ACC112 (cell line): Measurements from ENCODE around the gene GABRR1.
A peak's percentile ranks its signal among the peaks of the same experiment; 100 is the strongest.
"Not testable (repeated sequence)": the region's sequence is repeated elsewhere in the genome, so short reads cannot be mapped to it uniquely, and the experiment has no call there.

Experiments
- H2AFZ ChIP-seq: fragments of 200-600 bp; sonication (generic); one replicate; pipeline ENCODE4 v1.6.0; 2017; ENCODE audit warnings: antibody characterized with exemption, low read length; ENCODE audit not compliant: unreplicated experiment
- H3K27ac ChIP-seq: fragments of 200-600 bp; sonication (generic); 2 replicates; pipeline ENCODE4 v1.5.1; 2014; ENCODE audit warnings: low read depth, mild to moderate bottlenecking, antibody characterized with exemption, low read length, moderate library complexity
- H3K27me3 ChIP-seq: fragments of 200-600 bp; sonication (generic); 2 replicates; pipeline ENCODE4 v1.6.1; 2014; ENCODE audit warnings: mild to moderate bottlenecking, antibody characterized with exemption, low read length, moderate library complexity, mixed read lengths; ENCODE audit not compliant: insufficient read depth
- H3K36me3 ChIP-seq: fragments of 200-600 bp; sonication (generic); 2 replicates; pipeline ENCODE4 v1.6.1; 2016; ENCODE audit warnings: mild to moderate bottlenecking, antibody characterized with exemption, low read length, moderate library complexity, mixed read lengths; ENCODE audit not compliant: insufficient read depth
- H3K4me1 ChIP-seq: fragments of 200-600 bp; sonication (generic); one replicate; pipeline ENCODE4 v1.6.1; 2016; ENCODE audit warnings: low read length, mixed read lengths; ENCODE audit not compliant: insufficient read depth, unreplicated experiment, control insufficient read depth
- H3K4me3 ChIP-seq: fragments of 200-600 bp; sonication (generic); 2 replicates; pipeline ENCODE4 v1.5.1; 2014; ENCODE audit warnings: mild to moderate bottlenecking, low read depth, low read length
- H3K79me2 ChIP-seq: fragments of 200-600 bp; sonication (generic); one replicate; pipeline ENCODE4 v1.6.0; 2016; ENCODE audit warnings: low read length; ENCODE audit not compliant: control insufficient read depth, unreplicated experiment, insufficient read depth

Gene GABRR1

GRCh38 chr6:89251170-89251569 lies 34.0 kb upstream of the GABRR1 start:
- H3K36me3 ChIP-seq, result no peaks in the 10 kb centered on the region
- H2AFZ ChIP-seq, result no peak overlapping the region
- peaks cover 51% of the 10 kb centered on the region for H3K27me3 ChIP-seq
- no peak overlapping the region for H3K4me3 ChIP-seq
- H3K79me2 ChIP-seq, result no peaks in the 10 kb centered on the region
- H3K27ac ChIP-seq, result no peak overlapping the region
- no peaks in the 10 kb centered on the region for H3K4me1 ChIP-seq

- Histone ChIP-seq H3K79me2 (no peaks in the 10 kb centered on the region), H2AFZ (no peak overlapping the region), H3K27ac (no peak overlapping the region), H3K27me3 (peaks cover 60% of the 10 kb centered on the region), H3K36me3 (no peaks in the 10 kb centered on the region), H3K4me1 (no peaks in the 10 kb centered on the region), H3K4me3 (no peak overlapping the region)
These were observed 33.1 kb upstream of the GABRR1 start for GRCh38 chr6:89250239-89250638.

GRCh38 chr6:89244241-89244985 lies 27.3 kb upstream of the GABRR1 start:
- no peak overlapping the region for H3K27ac ChIP-seq
- no peaks in the 10 kb centered on the region for H3K36me3 ChIP-seq
- no peak overlapping the region for H2AFZ ChIP-seq
- H3K27me3 ChIP-seq, result peaks cover 62% of the 10 kb centered on the region
- no peaks in the 10 kb centered on the region for H3K79me2 ChIP-seq
- no peak overlapping the region for H3K4me3 ChIP-seq
- H3K4me1 ChIP-seq, result no peaks in the 10 kb centered on the region

GRCh38 chr6:89243331-89243629 lies 26.1 kb upstream of the GABRR1 start:
- H3K27me3 ChIP-seq, result peaks cover 62% of the 10 kb centered on the region
- no peak overlapping the region for H2AFZ ChIP-seq
- H3K27ac ChIP-seq, result no peak overlapping the region
- no peaks in the 10 kb centered on the region for H3K4me1 ChIP-seq
- H3K36me3 ChIP-seq, result no peaks in the 10 kb centered on the region
- no peaks in the 10 kb centered on the region for H3K79me2 ChIP-seq
- no peak overlapping the region for H3K4me3 ChIP-seq

- Histone ChIP-seq H3K27ac (no peak overlapping the region), H3K79me2 (no peaks in the 10 kb centered on the region)
These were observed 25.6 kb upstream of the GABRR1 start for GRCh38 chr6:89242574-89243330.

GRCh38 chr6:89239338-89239737 lies 22.2 kb upstream of the GABRR1 start:
- Histone ChIP-seq H3K4me1 (no peaks in the 10 kb centered on the region), H3K27me3 (peaks cover 54% of the 10 kb centered on the region), H2AFZ (no peak overlapping the region), H3K4me3 (no peak overlapping the region), H3K79me2 (no peaks in the 10 kb centered on the region), H3K36me3 (no peaks in the 10 kb centered on the region), H3K27ac (no peak overlapping the region)

More at GRCh38 chr6:89242574-89243330, 25.6 kb upstream of the GABRR1 start:
- H3K27me3 ChIP-seq, result peaks cover 63% of the 10 kb centered on the region
- no peak overlapping the region for H3K4me3 ChIP-seq
- H3K36me3 ChIP-seq, result no peaks in the 10 kb centered on the region
- no peak overlapping the region for H2AFZ ChIP-seq
- no peaks in the 10 kb centered on the region for H3K4me1 ChIP-seq

GRCh38 chr6:89237158-89237557 lies 20.0 kb upstream of the GABRR1 start:
- Histone ChIP-seq H3K4me3 (no peak overlapping the region), H3K4me1 (no peaks in the 10 kb centered on the region), H2AFZ (no peak overlapping the region), H3K27ac (no peak overlapping the region), H3K36me3 (no peaks in the 10 kb centered on the region), H3K27me3 (peaks cover 40% of the 10 kb centered on the region), H3K79me2 (no peaks in the 10 kb centered on the region)

GRCh38 chr6:89233605-89234004 lies 16.4 kb upstream of the GABRR1 start:
- H3K27me3 ChIP-seq, result peaks cover 31% of the 10 kb centered on the region
- not testable (repeated sequence) for H3K4me3 ChIP-seq, H3K79me2 ChIP-seq, H3K4me1 ChIP-seq, H3K36me3 ChIP-seq, H3K27ac ChIP-seq, H2AFZ ChIP-seq

GRCh38 chr6:89222712-89223039 lies 5.5 kb upstream of the GABRR1 start:
- Histone ChIP-seq H3K4me1 (peaks cover 13% of the 10 kb centered on the region), H3K27me3 (peaks cover 29% of the 10 kb centered on the region), H3K27ac (no peak overlapping the region), H3K79me2 (no peaks in the 10 kb centered on the region), H3K4me3 (peak overlapping the region; percentile 26; the same call in 1 of the 2 replicates), H3K36me3 (no peaks in the 10 kb centered on the region), H2AFZ (no peak overlapping the region)

GRCh38 chr6:89221971-89222711 lies 5.0 kb upstream of the GABRR1 start:
- peak overlapping the region; percentile 26; the same call in 1 of the 2 replicates for H3K4me3 ChIP-seq
- H3K27me3 ChIP-seq, result peaks cover 34% of the 10 kb centered on the region
- H3K36me3 ChIP-seq, result no peaks in the 10 kb centered on the region
- no peak overlapping the region for H2AFZ ChIP-seq
- no peaks in the 10 kb centered on the region for H3K79me2 ChIP-seq
- peaks cover 13% of the 10 kb centered on the region for H3K4me1 ChIP-seq
- no peak overlapping the region for H3K27ac ChIP-seq
